Measurements from ENCODE around the gene CPA3. TPM values are rescaled to one million over a fixed set of nuclear protein-coding genes. Genes with fewer than 3 reads are reported as not detected.

The CPA3 gene
- total RNA-seq, 1 donor from 2014 or later, result not detected

- no peaks in the 10 kb centered on the region for H3K9me3 Mint-ChIP-seq (ENCODE audit: low read depth)
- peaks cover 2% of the 10 kb centered on the region for H3K27me3 Mint-ChIP-seq (ENCODE audit: low read depth)
- TF ChIP-seq, protein P1, sequence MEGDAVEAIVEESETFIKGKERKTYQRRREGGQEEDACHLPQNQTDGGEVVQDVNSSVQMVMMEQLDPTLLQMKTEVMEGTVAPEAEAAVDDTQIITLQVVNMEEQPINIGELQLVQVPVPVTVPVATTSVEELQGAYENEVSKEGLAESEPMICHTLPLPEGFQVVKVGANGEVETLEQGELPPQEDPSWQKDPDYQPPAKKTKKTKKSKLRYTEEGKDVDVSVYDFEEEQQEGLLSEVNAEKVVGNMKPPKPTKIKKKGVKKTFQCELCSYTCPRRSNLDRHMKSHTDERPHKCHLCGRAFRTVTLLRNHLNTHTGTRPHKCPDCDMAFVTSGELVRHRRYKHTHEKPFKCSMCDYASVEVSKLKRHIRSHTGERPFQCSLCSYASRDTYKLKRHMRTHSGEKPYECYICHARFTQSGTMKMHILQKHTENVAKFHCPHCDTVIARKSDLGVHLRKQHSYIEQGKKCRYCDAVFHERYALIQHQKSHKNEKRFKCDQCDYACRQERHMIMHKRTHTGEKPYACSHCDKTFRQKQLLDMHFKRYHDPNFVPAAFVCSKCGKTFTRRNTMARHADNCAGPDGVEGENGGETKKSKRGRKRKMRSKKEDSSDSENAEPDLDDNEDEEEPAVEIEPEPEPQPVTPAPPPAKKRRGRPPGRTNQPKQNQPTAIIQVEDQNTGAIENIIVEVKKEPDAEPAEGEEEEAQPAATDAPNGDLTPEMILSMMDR (IDR thresholded peaks at IDR 0.05), result no peak
- no peak overlapping the region for H3K27ac Mint-ChIP-seq (ENCODE audit: unreplicated experiment)
- H3K4me1 Mint-ChIP-seq (ENCODE audit: low read depth), result peaks cover 11% of the 10 kb centered on the region
- DNase-seq (ENCODE audit: low spot score), result no peak
- no peak overlapping the region for H3K4me3 Mint-ChIP-seq (ENCODE audit: unreplicated experiment)
- H3K36me3 Mint-ChIP-seq (ENCODE audit: low read depth), result no peaks in the 10 kb centered on the region
These were observed 66.5 kb downstream of the CPA3 start for GRCh38 chr3:148931574-148931973.

GRCh38 chr3:148932972-148933371 is 67.9 kb downstream of the CPA3 start:
- H3K4me3 Mint-ChIP-seq (ENCODE audit: unreplicated experiment), result no peak overlapping the region
- H3K9me3 Mint-ChIP-seq (ENCODE audit: low read depth), result no peaks in the 10 kb centered on the region
- no peak for DNase-seq (ENCODE audit: low spot score)
- no peak overlapping the region for H3K27ac Mint-ChIP-seq (ENCODE audit: unreplicated experiment)
- H3K36me3 Mint-ChIP-seq (ENCODE audit: low read depth), result no peaks in the 10 kb centered on the region
- H3K27me3 Mint-ChIP-seq (ENCODE audit: low read depth), result peaks cover 2% of the 10 kb centered on the region
- H3K4me1 Mint-ChIP-seq (ENCODE audit: low read depth), result peaks cover 11% of the 10 kb centered on the region
- TF ChIP-seq, protein P1 (IDR thresholded peaks at IDR 0.05), result no peak

DNA sequence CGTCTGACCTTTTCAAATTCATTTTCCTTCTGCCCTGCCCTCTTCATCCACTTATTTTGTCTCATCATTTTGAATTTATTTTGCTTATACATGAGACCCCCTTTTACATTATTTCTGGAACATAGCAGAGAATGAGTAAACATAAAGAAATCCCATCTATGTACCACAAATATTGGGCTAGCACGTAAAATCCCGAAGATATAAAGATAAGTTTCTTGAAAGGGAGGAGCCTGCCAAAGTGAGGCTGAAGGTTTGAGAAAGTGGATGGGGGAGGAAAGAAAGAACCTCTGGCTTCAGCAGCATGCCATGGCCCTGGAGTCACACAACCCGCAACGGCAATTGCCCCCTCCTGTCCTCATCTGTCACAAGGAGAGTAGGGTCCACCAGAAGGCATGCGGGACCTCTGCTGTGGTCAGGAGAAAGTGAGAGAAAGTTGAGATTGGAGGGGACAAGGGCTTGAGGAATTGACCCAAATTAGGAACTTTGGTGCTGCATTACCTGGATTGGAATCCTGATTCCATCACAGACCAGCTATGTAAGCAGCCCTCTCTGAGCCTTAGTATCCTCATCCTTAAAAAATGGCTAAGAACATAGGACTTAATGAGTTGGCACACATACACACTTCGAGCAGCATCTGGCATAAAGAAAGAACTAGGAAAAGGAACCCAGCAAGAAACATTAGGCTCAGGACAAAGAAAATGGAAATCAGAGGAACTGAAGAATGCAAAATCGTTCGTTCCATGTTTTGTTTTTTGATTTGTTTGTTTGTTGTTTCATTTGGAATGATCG is 72.6 kb downstream of the CPA3 start:
- no peak for DNase-seq (ENCODE audit: low spot score)
- H3K4me1 Mint-ChIP-seq (ENCODE audit: low read depth), result no peaks in the 10 kb centered on the region
- peaks cover 7% of the 10 kb centered on the region for H3K27me3 Mint-ChIP-seq (ENCODE audit: low read depth)
- TF ChIP-seq, protein P1 (IDR thresholded peaks at IDR 0.05), result no peak
- no peak overlapping the region for H3K4me3 Mint-ChIP-seq (ENCODE audit: unreplicated experiment)
- H3K36me3 Mint-ChIP-seq (ENCODE audit: low read depth), result no peaks in the 10 kb centered on the region
- H3K27ac Mint-ChIP-seq (ENCODE audit: unreplicated experiment), result no peak overlapping the region
- no peaks in the 10 kb centered on the region for H3K9me3 Mint-ChIP-seq (ENCODE audit: low read depth)

DNA sequence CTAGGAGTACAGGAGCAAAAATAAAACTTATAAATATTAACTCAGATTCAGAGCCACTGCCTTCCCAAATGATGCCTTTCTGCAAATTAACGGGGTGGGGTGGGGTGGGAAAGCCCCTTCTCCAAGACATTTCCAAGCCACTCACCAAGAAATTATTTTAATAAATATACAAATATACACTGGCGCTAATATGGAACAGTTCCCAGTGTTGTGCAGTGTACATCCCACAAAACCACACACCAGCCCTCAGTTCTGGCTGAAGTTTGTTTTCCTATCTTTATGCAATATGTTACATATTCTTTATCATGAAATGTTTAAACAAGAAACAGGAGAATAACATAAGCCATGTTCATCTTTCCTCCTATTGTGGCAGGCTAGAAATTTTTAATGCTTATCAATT is 73.2 kb downstream of the CPA3 start:
- no peak overlapping the region for H3K4me3 Mint-ChIP-seq (ENCODE audit: unreplicated experiment)
- peaks cover 2% of the 10 kb centered on the region for H3K4me1 Mint-ChIP-seq (ENCODE audit: low read depth)
- H3K9me3 Mint-ChIP-seq (ENCODE audit: low read depth), result no peaks in the 10 kb centered on the region
- TF ChIP-seq, protein P1 (IDR thresholded peaks at IDR 0.05), result no peak
- no peak for DNase-seq (ENCODE audit: low spot score)
- H3K27me3 Mint-ChIP-seq (ENCODE audit: low read depth), result peaks cover 7% of the 10 kb centered on the region
- no peaks in the 10 kb centered on the region for H3K36me3 Mint-ChIP-seq (ENCODE audit: low read depth)
- H3K27ac Mint-ChIP-seq (ENCODE audit: unreplicated experiment), result no peak overlapping the region

- Mint-ChIP-seq H3K27ac (ENCODE audit: unreplicated experiment) (no peak overlapping the region), H3K36me3 (ENCODE audit: low read depth) (no peaks in the 10 kb centered on the region), H3K4me1 (ENCODE audit: low read depth) (peaks cover 8% of the 10 kb centered on the region), H3K9me3 (ENCODE audit: low read depth) (no peaks in the 10 kb centered on the region), H3K4me3 (ENCODE audit: unreplicated experiment) (no peak overlapping the region), H3K27me3 (ENCODE audit: low read depth) (peaks cover 7% of the 10 kb centered on the region)
- no peak for DNase-seq (ENCODE audit: low spot score)
- TF ChIP-seq, protein P1 (IDR thresholded peaks at IDR 0.05), result no peak
These were observed 73.8 kb downstream of the CPA3 start for GRCh38 chr3:148938936-148939335.

All from chondrocyte (in vitro differentiated cells).